ENCODE data around the gene NMRAL1.

The NMRAL1 gene

DNA sequence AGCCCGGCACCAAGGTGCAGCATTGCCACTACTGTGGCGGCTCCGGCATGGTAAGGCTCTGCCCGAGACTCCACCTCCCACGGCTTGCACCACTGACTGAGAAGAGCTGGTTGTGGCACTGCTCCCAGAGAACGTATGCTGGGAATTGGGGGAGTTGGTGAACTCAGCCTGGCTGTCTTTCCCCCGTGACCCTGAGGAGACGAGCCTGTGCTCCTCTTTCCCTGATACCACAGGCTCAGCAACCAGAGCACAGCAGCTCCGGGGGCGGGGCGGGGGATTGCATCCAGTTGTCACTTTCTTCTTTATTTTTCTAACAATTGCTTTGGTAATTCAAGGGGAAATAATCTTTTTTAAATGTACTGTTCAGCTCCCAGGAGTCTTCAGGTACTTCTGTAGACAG lies 32.1 kb downstream of the NMRAL1 start:
- Histone ChIP-seq H3K27me3 (ENCODE audit: control insufficient read depth, insufficient read depth, low read length) (no peaks in the 10 kb centered on the region), H3K36me3 (ENCODE audit: control insufficient read depth, insufficient read depth, low read length) (peaks cover 90% of the 10 kb centered on the region), H3K9ac (ENCODE audit: low read length) (no peak overlapping the region), H3K9me3 (ENCODE audit: control insufficient read depth, insufficient read depth, low read depth, low read length) (no peaks in the 10 kb centered on the region), H3K4me1 (ENCODE audit: control insufficient read depth, insufficient read depth, low read length) (no peaks in the 10 kb centered on the region), H3K4me3 (ENCODE audit: low read depth, low read length) (no peak overlapping the region), H3K27ac (ENCODE audit: low read depth, low read length) (no peak overlapping the region)

DNA sequence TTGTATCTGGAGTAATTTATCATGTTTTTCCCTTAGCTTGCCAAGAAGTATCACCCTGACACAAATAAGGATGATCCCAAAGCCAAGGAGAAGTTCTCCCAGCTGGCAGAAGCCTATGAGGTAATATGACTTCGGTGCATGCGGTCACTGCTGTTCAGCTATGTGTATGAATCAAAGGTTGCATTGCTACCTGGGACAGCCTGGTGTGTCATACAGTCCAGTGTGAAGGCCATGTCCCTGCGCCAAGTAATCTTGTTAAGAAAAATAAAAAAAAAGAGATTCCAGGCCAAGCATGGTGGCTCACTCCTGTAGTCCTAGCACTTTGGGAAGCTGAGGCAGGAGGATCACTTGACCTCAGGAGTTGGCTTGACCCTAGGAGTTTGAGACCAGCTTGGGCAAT lies 37.1 kb downstream of the NMRAL1 start:
- Histone ChIP-seq H3K27ac (ENCODE audit: low read depth, low read length) (no peak overlapping the region), H3K4me1 (ENCODE audit: control insufficient read depth, insufficient read depth, low read length) (no peaks in the 10 kb centered on the region), H3K9me3 (ENCODE audit: control insufficient read depth, insufficient read depth, low read depth, low read length) (no peaks in the 10 kb centered on the region), H3K36me3 (ENCODE audit: control insufficient read depth, insufficient read depth, low read length) (peaks cover 76% of the 10 kb centered on the region), H3K4me3 (ENCODE audit: low read depth, low read length) (no peak overlapping the region), H3K27me3 (ENCODE audit: control insufficient read depth, insufficient read depth, low read length) (no peaks in the 10 kb centered on the region), H3K9ac (ENCODE audit: low read length) (no peak overlapping the region)

DNA sequence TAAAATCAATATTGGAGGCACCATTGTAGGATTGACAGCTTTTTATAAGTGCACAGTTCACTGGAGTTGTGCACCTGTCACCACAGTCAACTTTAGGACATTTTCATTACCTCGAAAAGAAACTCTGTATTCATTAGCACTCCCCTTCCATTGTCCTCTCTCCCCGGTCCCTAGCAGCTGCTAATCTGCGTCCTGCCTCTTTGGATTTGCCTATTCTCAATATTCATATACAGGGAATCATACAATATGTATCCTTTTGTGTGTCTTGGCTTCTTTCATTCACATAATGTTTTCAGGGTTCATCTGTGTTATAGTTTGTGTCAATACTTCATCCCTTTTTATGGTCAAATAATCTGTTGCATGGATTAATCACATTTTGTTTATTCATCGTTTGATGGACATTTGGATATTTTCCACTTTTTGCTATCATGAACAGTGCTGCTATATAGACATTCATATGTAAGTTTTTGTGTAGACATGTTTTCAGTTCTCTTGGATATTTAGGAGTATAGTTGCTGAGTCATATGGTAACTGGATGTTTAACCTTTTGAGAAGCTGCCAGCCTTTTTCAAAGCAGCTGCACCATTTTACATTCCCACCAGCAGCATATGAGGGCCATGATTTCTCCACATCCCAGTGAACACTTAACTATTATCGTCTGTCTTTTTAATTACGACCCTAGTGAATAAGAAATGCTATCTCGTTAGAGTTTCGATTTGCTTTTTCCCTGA lies 38.9 kb downstream of the NMRAL1 start:
- no peaks in the 10 kb centered on the region for H3K27me3 ChIP-seq (ENCODE audit: control insufficient read depth, insufficient read depth, low read length)
- H3K27ac ChIP-seq (ENCODE audit: low read depth, low read length) = no peak overlapping the region
- H3K9ac ChIP-seq (ENCODE audit: low read length) = no peak overlapping the region
- H3K4me3 ChIP-seq (ENCODE audit: low read depth, low read length) = no peak overlapping the region
- peaks cover 71% of the 10 kb centered on the region for H3K36me3 ChIP-seq (ENCODE audit: control insufficient read depth, insufficient read depth, low read length)
- no peaks in the 10 kb centered on the region for H3K9me3 ChIP-seq (ENCODE audit: control insufficient read depth, insufficient read depth, low read depth, low read length)
- H3K4me1 ChIP-seq (ENCODE audit: control insufficient read depth, insufficient read depth, low read length) = no peaks in the 10 kb centered on the region

DNA sequence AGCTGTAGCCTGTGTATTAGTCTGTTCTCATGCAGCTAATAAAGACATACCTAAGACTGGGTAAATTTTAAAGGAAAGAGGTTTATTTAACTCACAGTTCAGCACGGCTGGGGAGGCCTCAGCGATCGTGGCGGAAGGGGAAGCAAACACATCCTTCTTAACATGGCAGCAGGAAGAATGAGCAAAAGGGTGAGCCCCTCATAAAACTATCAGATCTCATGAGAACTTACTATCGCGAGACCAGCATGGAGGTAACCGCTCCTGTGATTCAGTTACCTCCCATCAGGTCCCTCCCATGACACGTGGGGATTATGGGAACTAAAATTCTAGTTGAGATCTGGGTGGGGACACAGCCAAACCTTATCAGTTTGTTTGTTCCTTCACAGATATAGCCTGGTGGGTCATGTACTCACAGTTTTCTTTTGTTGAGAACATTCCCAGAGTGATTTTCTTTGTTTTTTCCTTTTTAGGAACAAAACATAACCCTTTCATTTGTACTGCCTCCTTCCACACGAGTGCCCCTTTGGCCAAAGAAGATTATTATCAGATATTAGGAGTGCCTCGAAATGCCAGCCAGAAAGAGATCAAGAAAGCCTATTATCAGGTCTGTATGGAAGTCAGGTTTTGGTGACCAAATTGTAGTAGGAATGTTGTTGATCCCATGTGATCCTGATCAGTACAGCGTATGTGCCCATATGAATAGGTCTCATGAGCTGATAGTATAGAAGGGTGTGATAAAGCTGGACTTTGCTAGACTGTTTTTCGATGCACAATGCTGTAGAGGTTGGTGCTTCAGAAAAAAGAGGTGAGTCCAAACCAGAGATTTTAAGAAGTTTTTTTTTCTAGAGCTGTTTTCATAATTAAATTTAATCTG lies 40.3 kb downstream of the NMRAL1 start:
- H3K9me3 ChIP-seq (ENCODE audit: control insufficient read depth, insufficient read depth, low read depth, low read length) = no peaks in the 10 kb centered on the region
- H3K9ac ChIP-seq (ENCODE audit: low read length) = no peak overlapping the region
- no peaks in the 10 kb centered on the region for H3K27me3 ChIP-seq (ENCODE audit: control insufficient read depth, insufficient read depth, low read length)
- H3K4me1 ChIP-seq (ENCODE audit: control insufficient read depth, insufficient read depth, low read length) = no peaks in the 10 kb centered on the region
- no peak overlapping the region for H3K4me3 ChIP-seq (ENCODE audit: low read depth, low read length)
- peaks cover 59% of the 10 kb centered on the region for H3K36me3 ChIP-seq (ENCODE audit: control insufficient read depth, insufficient read depth, low read length)
- H3K27ac ChIP-seq (ENCODE audit: low read depth, low read length) = no peak overlapping the region

DNA sequence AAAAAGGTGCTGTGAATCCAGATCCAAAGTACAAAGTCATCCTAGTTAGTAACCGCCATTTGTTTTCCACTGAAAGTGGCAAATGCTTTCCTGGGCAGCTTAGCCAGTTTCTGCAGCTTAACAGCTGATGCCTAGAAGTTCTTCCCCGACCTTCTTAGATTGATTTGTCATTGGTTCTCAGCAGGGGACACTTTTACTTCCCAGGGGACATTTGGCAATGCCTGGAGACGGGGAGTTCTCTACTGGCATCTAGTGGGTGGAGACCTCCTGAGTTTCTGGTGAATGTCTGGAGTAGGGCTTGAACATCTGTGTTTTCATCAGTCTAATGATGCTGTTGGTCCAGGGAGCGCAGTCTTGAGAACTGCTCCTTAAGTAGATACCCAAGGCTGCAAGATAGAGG lies 41.2 kb downstream of the NMRAL1 start:
- Histone ChIP-seq H3K4me3 (ENCODE audit: low read depth, low read length) (no peak overlapping the region), H3K9me3 (ENCODE audit: control insufficient read depth, insufficient read depth, low read depth, low read length) (no peaks in the 10 kb centered on the region), H3K4me1 (ENCODE audit: control insufficient read depth, insufficient read depth, low read length) (no peaks in the 10 kb centered on the region), H3K27ac (ENCODE audit: low read depth, low read length) (no peak overlapping the region), H3K36me3 (ENCODE audit: control insufficient read depth, insufficient read depth, low read length) (peaks cover 56% of the 10 kb centered on the region), H3K9ac (ENCODE audit: low read length) (no peak overlapping the region), H3K27me3 (ENCODE audit: control insufficient read depth, insufficient read depth, low read length) (no peaks in the 10 kb centered on the region)

DNA sequence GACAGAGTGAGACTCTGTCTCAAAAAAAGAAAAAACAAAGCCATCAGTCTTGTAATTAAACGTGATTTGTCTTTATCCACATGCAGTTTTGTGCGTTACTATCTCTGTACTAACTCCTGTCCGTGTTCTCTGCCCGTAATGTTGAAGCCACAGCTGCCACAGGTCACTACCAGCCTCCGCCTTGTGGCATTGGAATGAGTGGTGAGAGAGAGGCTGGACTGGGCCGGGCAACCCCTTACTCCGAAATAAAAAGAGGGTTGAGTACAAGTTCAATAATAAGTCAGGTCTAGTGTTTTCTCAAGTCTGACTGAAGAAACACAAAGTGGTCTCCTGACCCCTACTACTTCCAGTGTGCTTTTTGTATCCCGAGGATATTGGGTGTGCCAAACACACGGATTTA lies 43.4 kb downstream of the NMRAL1 start:
- H3K27ac ChIP-seq (ENCODE audit: low read depth, low read length) = no peak overlapping the region
- no peaks in the 10 kb centered on the region for H3K9me3 ChIP-seq (ENCODE audit: control insufficient read depth, insufficient read depth, low read depth, low read length)
- no peaks in the 10 kb centered on the region for H3K27me3 ChIP-seq (ENCODE audit: control insufficient read depth, insufficient read depth, low read length)
- H3K4me3 ChIP-seq (ENCODE audit: low read depth, low read length) = no peak overlapping the region
- no peak overlapping the region for H3K9ac ChIP-seq (ENCODE audit: low read length)
- peaks cover 40% of the 10 kb centered on the region for H3K36me3 ChIP-seq (ENCODE audit: control insufficient read depth, insufficient read depth, low read length)
- H3K4me1 ChIP-seq (ENCODE audit: control insufficient read depth, insufficient read depth, low read length) = peaks cover 4% of the 10 kb centered on the region; the same call in 1 of the 2 replicates

DNA sequence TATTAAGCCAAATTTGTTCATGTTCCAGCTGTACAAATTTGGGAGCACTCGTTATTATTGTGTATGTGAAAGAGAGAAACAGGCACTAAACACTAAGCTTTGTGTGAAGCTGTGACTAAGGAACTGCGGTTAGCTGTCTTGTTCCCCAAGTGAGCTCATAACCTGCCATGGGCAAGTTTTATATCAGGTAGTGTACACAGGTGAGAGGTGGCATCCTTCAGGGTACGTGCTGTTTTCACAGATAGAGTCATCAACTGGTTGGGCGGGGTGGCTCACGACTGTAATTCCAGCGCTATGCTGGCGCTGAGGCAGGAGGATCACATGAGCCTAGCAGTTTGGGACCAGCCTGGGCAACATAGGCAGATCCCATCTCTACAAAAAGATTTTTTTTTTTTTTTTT lies 45.9 kb downstream of the NMRAL1 start:
- Histone ChIP-seq H3K36me3 (ENCODE audit: control insufficient read depth, insufficient read depth, low read length) (peaks cover 19% of the 10 kb centered on the region), H3K9ac (ENCODE audit: low read length) (no peak overlapping the region), H3K27me3 (ENCODE audit: control insufficient read depth, insufficient read depth, low read length) (no peaks in the 10 kb centered on the region), H3K4me3 (ENCODE audit: low read depth, low read length) (no peak overlapping the region), H3K9me3 (ENCODE audit: control insufficient read depth, insufficient read depth, low read depth, low read length) (no peaks in the 10 kb centered on the region), H3K27ac (ENCODE audit: low read depth, low read length) (no peak overlapping the region), H3K4me1 (ENCODE audit: control insufficient read depth, insufficient read depth, low read length) (peaks cover 8% of the 10 kb centered on the region; the same call in 1 of the 2 replicates)

DNA sequence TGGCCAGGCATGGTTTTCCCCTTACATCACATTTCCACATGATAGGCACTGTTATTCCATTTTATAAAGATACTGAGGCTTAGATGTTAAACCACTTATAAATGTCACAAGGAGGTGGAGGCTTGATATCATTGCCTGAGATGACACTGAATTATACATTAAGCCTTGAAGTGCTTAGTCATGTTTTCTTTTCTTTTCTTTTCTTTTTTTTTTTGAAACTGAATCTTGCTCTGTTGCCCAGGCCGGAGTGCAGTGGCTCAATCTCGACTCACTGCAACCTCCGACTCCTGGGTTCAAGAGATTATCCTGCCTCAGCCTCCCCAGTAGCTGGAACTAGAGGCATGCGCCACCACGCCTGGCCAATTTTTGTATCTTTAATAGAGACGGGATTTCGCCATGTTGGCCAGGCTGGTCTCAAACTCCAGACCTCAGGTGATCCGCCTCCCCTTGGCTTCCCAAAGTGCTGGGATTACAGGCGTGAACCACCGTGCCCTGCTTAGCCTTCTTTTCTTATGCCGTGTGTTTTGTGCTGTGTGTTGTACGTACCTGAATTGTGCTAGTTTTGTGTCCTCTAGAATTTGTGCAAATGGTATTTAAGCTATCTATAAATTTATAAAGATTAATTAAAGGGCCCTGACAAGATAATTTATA lies 47.6 kb downstream of the NMRAL1 start:
- Histone ChIP-seq H3K9me3 (ENCODE audit: control insufficient read depth, insufficient read depth, low read depth, low read length) (no peaks in the 10 kb centered on the region), H3K27me3 (ENCODE audit: control insufficient read depth, insufficient read depth, low read length) (no peaks in the 10 kb centered on the region), H3K4me3 (ENCODE audit: low read depth, low read length) (peak overlapping the region; percentile 88), H3K4me1 (ENCODE audit: control insufficient read depth, insufficient read depth, low read length) (peaks cover 8% of the 10 kb centered on the region; the same call in 1 of the 2 replicates), H3K27ac (ENCODE audit: low read depth, low read length) (no peak overlapping the region; the same call in 1 of the 2 replicates), H3K9ac (ENCODE audit: low read length) (peak overlapping the region; percentile 96), H3K36me3 (ENCODE audit: control insufficient read depth, insufficient read depth, low read length) (peaks cover 17% of the 10 kb centered on the region)

DNA sequence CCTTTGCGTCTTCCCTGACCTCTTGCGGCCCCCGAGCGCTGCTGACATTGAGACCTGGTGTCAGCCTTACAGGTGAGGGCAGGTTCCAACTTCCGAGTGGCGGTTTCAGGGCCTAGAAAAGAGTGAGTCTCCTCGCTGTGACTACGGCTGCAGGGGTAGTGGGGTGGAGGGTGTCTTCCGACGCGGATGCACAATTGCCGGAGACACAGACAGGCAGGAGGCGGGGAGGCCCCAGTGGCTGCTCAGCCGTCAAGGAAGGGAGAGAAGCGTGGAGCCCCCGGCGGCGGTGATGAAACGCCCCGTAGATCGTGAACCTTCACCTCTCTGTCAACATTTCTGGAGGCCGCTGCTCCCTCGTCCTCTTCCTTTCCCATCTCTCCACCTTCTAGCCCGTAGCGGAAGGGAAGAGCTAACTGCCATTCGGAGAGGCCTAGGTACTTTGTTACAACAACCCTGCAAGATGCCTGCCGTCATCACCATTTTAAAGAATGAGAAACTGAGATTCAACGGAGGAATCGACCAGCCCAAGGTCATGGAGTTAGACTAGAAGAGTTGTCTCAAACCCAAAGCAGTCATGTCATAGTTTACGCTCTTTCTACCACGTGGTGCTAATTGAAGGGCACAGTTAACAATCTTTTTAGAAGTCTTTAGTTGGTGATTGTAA lies 48.3 kb downstream of the NMRAL1 start:
- Histone ChIP-seq H3K9me3 (ENCODE audit: control insufficient read depth, insufficient read depth, low read depth, low read length) (no peaks in the 10 kb centered on the region), H3K9ac (ENCODE audit: low read length) (peak overlapping the region; percentile 96), H3K27me3 (ENCODE audit: control insufficient read depth, insufficient read depth, low read length) (no peaks in the 10 kb centered on the region), H3K36me3 (ENCODE audit: control insufficient read depth, insufficient read depth, low read length) (peaks cover 12% of the 10 kb centered on the region), H3K4me3 (ENCODE audit: low read depth, low read length) (peak overlapping the region; percentile 88), H3K27ac (ENCODE audit: low read depth, low read length) (peak overlapping the region; percentile 80; the same call in 1 of the 2 replicates), H3K4me1 (ENCODE audit: control insufficient read depth, insufficient read depth, low read length) (peaks cover 8% of the 10 kb centered on the region; the same call in 1 of the 2 replicates)

DNA sequence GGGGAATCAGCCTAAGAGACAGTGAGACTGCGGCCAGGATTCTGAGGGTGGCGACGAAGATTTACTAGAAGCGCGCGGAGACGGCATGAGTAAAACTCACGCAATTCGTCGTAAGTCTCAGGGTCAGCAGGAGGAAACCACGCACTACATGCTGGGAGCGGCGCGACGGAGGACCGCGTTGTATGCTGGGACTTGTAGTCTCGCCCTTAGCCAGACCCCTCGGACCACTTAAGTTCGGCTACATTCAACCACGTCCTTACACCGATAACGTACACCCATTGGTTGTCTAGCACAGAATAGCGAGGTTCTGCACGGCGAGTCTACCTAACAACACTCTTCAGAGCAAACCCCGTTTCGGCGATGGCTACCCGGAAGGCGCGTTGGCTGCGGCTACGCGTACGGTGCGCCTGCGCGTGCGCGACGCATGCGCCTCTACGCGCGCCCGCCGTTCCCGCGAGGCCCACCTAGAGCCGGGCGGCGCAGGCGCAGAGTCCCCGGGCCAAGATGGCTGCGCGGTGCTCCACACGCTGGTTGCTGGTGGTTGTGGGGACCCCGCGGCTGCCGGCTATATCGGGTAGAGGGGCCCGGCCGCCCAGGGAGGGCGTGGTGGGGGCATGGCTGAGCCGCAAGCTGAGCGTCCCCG lies 48.9 kb downstream of the NMRAL1 start, which contains the start of gene DNAJA3:
Gene DNAJA3 (plus strand): TSS at position 491 of the 643 bp plus-strand sequence. CDS start 14 bp downstream, at position 505.
- H3K9me3 ChIP-seq (ENCODE audit: control insufficient read depth, insufficient read depth, low read depth, low read length) = no peaks in the 10 kb centered on the region
- H3K27ac ChIP-seq (ENCODE audit: low read depth, low read length) = peak within 1 kb of the TSS; percentile 80
- H3K4me3 ChIP-seq (ENCODE audit: low read depth, low read length) = peak within 1 kb of the TSS; percentile 88
- peaks cover 5% of the 10 kb centered on the region for H3K36me3 ChIP-seq (ENCODE audit: control insufficient read depth, insufficient read depth, low read length)
- no peaks in the 10 kb centered on the region for H3K27me3 ChIP-seq (ENCODE audit: control insufficient read depth, insufficient read depth, low read length)
- peaks cover 8% of the 10 kb centered on the region; the same call in 1 of the 2 replicates for H3K4me1 ChIP-seq (ENCODE audit: control insufficient read depth, insufficient read depth, low read length)
- peak within 1 kb of the TSS; percentile 96 for H3K9ac ChIP-seq (ENCODE audit: low read length)
